Tibial nerve (tissue), 4 donors: ENCODE results near the gene DOLPP1.

Experiments
- EP300 ChIP-seq, 2 donors: sonication (generic); formaldehyde crosslinking; IDR thresholded peaks; one replicate each; pipeline ENCODE4 v1.6.1; 2017; ENCODE audit warnings: antibody characterized with exemption in 2 of 2, mild to moderate bottlenecking in 1 of 2
- POLR2A ChIP-seq, 2 donors: fragments of 450-650 bp; IDR thresholded peaks; one replicate each; pipeline ENCODE4 v1.6.1; 2017; ENCODE audit warnings: antibody characterized with exemption in 2 of 2, mild to moderate bottlenecking in 2 of 2, moderate library complexity in 2 of 2
- TF ChIP-seq, protein P1 (sequence below), 5 experiments: fragments of 200-600 bp in 3 of 5; fragments of 450-650 bp in 2 of 5; sonication (generic) in 3 of 5; IDR thresholded peaks; one replicate each; pipeline ENCODE4 v1.5.1; 2016 to 2019; ENCODE audit warnings: antibody characterized with exemption in 5 of 5, mild to moderate bottlenecking in 3 of 5, moderate library complexity in 2 of 5

DNA sequence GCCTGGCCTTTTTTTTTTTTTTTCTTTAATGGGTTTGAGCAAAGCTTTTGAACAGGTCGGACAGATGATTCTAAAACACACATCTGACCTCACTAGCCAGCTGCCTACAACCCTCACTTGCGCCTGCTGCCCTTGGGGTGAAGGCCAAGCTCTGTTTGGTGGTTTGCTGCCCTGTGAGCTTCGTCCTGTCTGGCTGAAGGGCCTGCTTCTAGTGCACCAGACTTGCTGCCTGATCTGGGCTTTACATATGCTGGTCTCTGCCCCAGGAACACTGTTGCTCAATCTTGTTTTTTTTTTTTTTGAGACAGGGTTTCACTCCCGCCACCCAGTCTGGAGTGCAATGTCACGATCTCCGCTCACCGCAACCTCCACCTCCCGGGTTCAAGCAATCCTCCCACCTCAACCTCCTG, 16.4 kb upstream of the DOLPP1 start:
- TF ChIP-seq, protein P1, sequence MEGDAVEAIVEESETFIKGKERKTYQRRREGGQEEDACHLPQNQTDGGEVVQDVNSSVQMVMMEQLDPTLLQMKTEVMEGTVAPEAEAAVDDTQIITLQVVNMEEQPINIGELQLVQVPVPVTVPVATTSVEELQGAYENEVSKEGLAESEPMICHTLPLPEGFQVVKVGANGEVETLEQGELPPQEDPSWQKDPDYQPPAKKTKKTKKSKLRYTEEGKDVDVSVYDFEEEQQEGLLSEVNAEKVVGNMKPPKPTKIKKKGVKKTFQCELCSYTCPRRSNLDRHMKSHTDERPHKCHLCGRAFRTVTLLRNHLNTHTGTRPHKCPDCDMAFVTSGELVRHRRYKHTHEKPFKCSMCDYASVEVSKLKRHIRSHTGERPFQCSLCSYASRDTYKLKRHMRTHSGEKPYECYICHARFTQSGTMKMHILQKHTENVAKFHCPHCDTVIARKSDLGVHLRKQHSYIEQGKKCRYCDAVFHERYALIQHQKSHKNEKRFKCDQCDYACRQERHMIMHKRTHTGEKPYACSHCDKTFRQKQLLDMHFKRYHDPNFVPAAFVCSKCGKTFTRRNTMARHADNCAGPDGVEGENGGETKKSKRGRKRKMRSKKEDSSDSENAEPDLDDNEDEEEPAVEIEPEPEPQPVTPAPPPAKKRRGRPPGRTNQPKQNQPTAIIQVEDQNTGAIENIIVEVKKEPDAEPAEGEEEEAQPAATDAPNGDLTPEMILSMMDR (IDR thresholded peaks at IDR 0.05): no peak
- no peak for TF ChIP-seq POLR2A (IDR thresholded peaks at IDR 0.05)
- TF ChIP-seq EP300 (IDR thresholded peaks at IDR 0.05): no peak
